ENCODE results near the gene LDOC1.

DNA sequence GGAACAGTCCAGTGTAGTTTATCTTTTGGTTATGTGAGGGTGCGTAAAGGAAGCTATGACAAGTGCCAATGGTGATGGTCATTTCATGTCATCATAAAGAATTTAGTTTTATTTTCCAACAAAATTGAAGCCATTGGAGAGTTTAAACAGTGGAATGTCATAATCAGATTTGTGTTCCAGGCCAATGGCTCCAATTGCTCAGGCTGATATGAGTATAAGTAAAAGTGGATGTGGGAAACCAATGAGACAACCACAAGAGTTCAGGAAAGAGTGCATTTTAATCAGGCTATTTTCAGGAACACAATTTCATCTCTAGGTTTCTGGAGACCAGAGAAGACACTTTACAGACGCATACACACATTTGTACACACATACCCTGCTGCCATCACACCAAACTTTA lies 44.7 kb upstream of the LDOC1 start:
- no peak for TF ChIP-seq CTCF (IDR thresholded peaks at IDR 0.05; ENCODE audit: low read depth, low read length)
- TF ChIP-seq POLR2A (IDR thresholded peaks at IDR 0.05; ENCODE audit: extremely low read depth, insufficient read length), result no peak

Measured in NB4 (cell line).